A673 (cell line): ENCODE measurements around the gene STYXL1. TPM values are rescaled to one million over a fixed set of nuclear protein-coding genes. Genes with fewer than 3 reads are reported as not detected.

Experiments
- BruUV-seq: library from RNA; stranded (reverse); fragments of 400-500 nt; replicated peaks from 2 replicates; lab custom pipeline; 2021; lab: Mats Ljungman, UMichigan
- CTCF ChIA-PET: fragments of 300-600 bp; sonication (Branson Sonifier 250); formaldehyde crosslinking; loops from one replicate; lab custom pipeline; 2022; ENCODE audit warnings: antibody characterized with exemption; lab: Charles Lee
- POLR2A ChIA-PET: fragments of 300-600 bp; sonication (Branson Sonifier 250); formaldehyde crosslinking; loops from one replicate; lab custom pipeline; 2022; ENCODE audit warnings: antibody characterized with exemption; ENCODE audit not compliant: low non-redundant PET; lab: Charles Lee
- DNase-seq: peaks from one replicate; pipeline ENCODE4 v3.0.0-alpha.2; 2015; ENCODE audit warnings: low spot score
- H3K27ac ChIP-seq: fragments of 200-600 bp; sonication (generic); 2 replicates; pipeline ENCODE4 v1.5.1; 2016; ENCODE audit warnings: mixed run types, low read depth, mild to moderate bottlenecking, mixed read lengths, antibody characterized with exemption, low read length; ENCODE audit not compliant: poor library complexity, severe bottlenecking
- H3K27me3 ChIP-seq: fragments of 200-600 bp; sonication (generic); replicated peaks from 2 replicates; pipeline ENCODE4 v1.6.1; 2017; ENCODE audit warnings: mixed run types, low read depth, mild to moderate bottlenecking, mixed read lengths, antibody characterized with exemption, low read length; ENCODE audit not compliant: insufficient read depth, poor library complexity
- H3K36me3 ChIP-seq: fragments of 200-600 bp; sonication (generic); 2 replicates; pipeline ENCODE4 v1.6.1; 2016; ENCODE audit warnings: mixed run types, mild to moderate bottlenecking, mixed read lengths, antibody characterized with exemption, low read length; ENCODE audit not compliant: insufficient read depth, poor library complexity, severe bottlenecking
- H3K4me1 ChIP-seq: fragments of 200-600 bp; sonication (generic); 2 replicates; pipeline ENCODE4 v1.6.1; 2017; ENCODE audit warnings: mixed run types, mild to moderate bottlenecking, mixed read lengths, antibody characterized with exemption, low read length; ENCODE audit not compliant: insufficient read depth, poor library complexity, severe bottlenecking
- H3K4me3 ChIP-seq: fragments of 200-600 bp; sonication (generic); 2 replicates; pipeline ENCODE4 v1.5.1; 2016; ENCODE audit warnings: low read depth, mixed run types, mild to moderate bottlenecking, mixed read lengths, low read length; ENCODE audit not compliant: poor library complexity, severe bottlenecking
- H3K9me3 ChIP-seq: fragments of 200-600 bp; sonication (generic); 2 replicates; pipeline ENCODE4 v1.6.1; 2016; ENCODE audit warnings: mixed run types, low read depth, mild to moderate bottlenecking, mixed read lengths, antibody characterized with exemption, low read length; ENCODE audit not compliant: poor library complexity, severe bottlenecking
- CTCF ChIP-seq: fragments of 300-800, 200-600 bp; sonication (generic); conservative IDR thresholded peaks from 2 replicates; pipeline ENCODE4 v1.5.1; 2017; ENCODE audit warnings: low read depth, mild to moderate bottlenecking, antibody characterized with exemption, low read length, moderate library complexity, mixed read lengths
- EZH2 ChIP-seq: fragments of 200-600 bp; sonication (generic); IDR thresholded peaks from 2 replicates; pipeline ENCODE4 v1.6.1; 2017; ENCODE audit warnings: borderline replicate concordance, low read depth, mild to moderate bottlenecking, mixed read lengths, antibody characterized with exemption, low read length; ENCODE audit not compliant: poor library complexity, severe bottlenecking
- intact Hi-C: fragments of 100-400 bp; cut with micrococcal nuclease; formaldehyde crosslinking; loops from one replicate; pipeline ENCODE4 v1.10.0; 2022; ENCODE audit not compliant: unreplicated experiment
- total RNA-seq: library from RNA; stranded (reverse); gene quantifications from 2 replicates; pipeline ENCODE4 v1.2.3, GENCODE V29; 2021

Gene STYXL1
- total RNA-seq, 1 experiment from 2014 or later = 36.3 TPM

- no peaks in the 10 kb centered on the region for H3K27me3 ChIP-seq
- no peaks in the 10 kb centered on the region for H3K9me3 ChIP-seq
- ChIA-PET CTCF (no interaction called here), POLR2A (no interaction called here)
- BruUV-seq = no TSS peak
- H3K27ac ChIP-seq = no peak overlapping the region
- TF ChIP-seq CTCF (no peak), EZH2 (no peak)
- H3K4me3 ChIP-seq = no peak overlapping the region
- intact Hi-C loops = no loop called here
- H3K36me3 ChIP-seq = no peaks in the 10 kb centered on the region
- H3K4me1 ChIP-seq = no peaks in the 10 kb centered on the region
- no peak for DNase-seq
Measured at GRCh38 chr7:76016191-76016947, 31.4 kb downstream of the STYXL1 start.

GRCh38 chr7:76011442-76011861 is 36.3 kb downstream of the STYXL1 start:
- Histone ChIP-seq H3K4me1 (no peaks in the 10 kb centered on the region), H3K4me3 (no peak overlapping the region), H3K36me3 (no peaks in the 10 kb centered on the region), H3K27me3 (no peaks in the 10 kb centered on the region), H3K27ac (no peak overlapping the region), H3K9me3 (no peaks in the 10 kb centered on the region)
- TF ChIP-seq CTCF (no peak), EZH2 (no peak)
- intact Hi-C loops = no loop called here
- no TSS peak for BruUV-seq
- no peak for DNase-seq
- CTCF ChIA-PET = no interaction called here
- POLR2A ChIA-PET = no interaction called here

- Histone ChIP-seq H3K36me3 (no peaks in the 10 kb centered on the region), H3K27me3 (no peaks in the 10 kb centered on the region), H3K27ac (no peak overlapping the region), H3K4me1 (no peaks in the 10 kb centered on the region), H3K4me3 (no peak overlapping the region), H3K9me3 (no peaks in the 10 kb centered on the region)
- intact Hi-C loops = no loop called here
- POLR2A ChIA-PET = no interaction called here
- DNase-seq = no peak
- TF ChIP-seq CTCF = no peak
- no peak for TF ChIP-seq EZH2
- no TSS peak for BruUV-seq
- CTCF ChIA-PET = no interaction called here
Measured at GRCh38 chr7:76009672-76010600, 37.9 kb downstream of the STYXL1 start.
